ENCODE data around the gene VPS25. TPM values are rescaled to one million over a fixed set of nuclear protein-coding genes. Genes with fewer than 3 reads are reported as not detected.
A peak's percentile ranks its signal among the peaks of the same experiment; 100 is the strongest.
"Not testable (repeated sequence)": the region's sequence is repeated elsewhere in the genome, so short reads cannot be mapped to it uniquely, and the experiment has no call there.

The VPS25 gene
- total RNA-seq, 2 donors from 2014 or later = 39.3 to 47.5 TPM

DNA sequence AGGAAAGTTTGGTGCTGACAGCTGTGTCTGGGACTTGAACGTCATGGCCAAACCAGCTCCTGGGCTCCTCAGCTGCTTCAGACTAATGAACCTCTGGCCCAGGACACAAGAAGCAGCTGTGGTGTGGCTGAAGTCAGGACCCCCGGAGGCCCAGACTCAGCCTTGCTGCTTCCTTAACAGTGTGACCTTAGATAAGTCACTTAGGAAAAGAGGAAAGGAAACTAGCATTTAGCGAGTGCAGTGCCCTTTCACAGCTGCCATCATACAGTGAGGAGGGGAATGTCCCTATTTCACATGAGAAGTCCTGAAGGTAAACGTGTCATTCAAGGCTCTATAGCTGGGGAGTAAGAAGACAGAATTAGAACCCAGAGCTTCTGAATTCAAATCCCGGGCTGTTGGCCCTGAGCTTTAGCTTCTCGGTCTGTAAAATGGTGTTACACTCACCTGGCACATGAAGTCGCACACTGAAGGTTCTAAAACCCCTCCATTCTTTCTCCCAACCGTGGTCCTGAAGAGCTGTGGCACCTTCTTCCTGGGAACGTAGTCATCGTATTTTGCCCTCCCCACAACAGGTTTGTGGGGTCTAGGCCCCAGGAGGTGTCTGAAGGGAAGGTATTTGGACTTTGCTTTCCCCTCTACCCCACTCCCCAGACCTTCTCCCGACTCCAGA, 13.1 kb upstream of the VPS25 start:
- H3K9me3 Mint-ChIP-seq = no peaks in the 10 kb centered on the region
- peak; percentile 54 for ATAC-seq (replicated peaks)
- peaks cover 53% of the 10 kb centered on the region for H3K27me3 Mint-ChIP-seq
- no peaks in the 10 kb centered on the region for H3K36me3 Mint-ChIP-seq (ENCODE audit: low read depth)
- no peaks in the 10 kb centered on the region for H3K4me1 Mint-ChIP-seq
- H3K27ac Mint-ChIP-seq = no peak overlapping the region
- H3K4me3 Mint-ChIP-seq = peak overlapping the region; percentile 55

DNA sequence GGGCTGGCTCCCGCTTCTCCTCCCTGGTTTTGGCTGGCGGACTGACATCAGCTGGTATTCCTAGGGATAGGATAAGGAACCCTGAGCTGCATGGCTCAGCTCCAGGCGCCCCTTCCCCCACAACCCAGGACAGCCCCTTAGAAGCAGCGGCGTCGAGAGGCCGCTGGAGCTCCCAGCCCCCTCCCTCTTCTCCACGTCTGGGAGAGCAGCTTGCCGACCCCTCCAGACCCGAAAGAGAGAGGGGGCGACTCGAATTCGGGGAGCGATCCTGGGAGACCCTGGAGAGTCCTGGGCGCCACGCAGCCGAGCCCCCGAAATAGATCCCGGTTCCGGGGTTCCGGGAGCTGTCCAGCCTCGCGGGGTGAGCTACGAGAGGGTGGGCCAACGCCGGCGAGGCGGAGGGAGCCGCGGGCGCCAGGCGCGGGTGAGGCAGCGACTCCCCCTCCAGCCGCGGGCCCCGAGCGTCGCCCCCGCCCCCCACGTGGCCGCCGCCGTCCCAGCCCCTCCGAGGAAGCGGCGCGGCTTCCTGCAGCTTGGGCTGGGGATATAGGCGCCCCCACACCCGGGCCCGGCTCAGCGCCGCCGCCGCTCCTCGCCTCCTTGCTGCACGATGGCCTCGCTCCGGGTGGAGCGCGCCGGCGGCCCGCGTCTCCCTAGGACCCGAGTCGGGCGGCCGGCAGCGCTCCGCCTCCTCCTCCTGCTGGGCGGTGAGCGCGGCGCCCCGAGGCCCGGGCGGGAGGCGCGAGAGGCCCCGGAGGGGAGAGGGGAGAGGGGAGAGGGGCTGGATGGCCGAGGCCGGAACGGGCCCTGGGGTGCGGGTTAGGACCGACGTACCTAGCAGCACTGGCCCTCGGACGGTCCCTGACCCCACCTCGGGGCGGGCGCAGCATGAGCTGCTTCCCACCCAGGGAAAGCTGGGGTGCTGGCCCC, 12.3 kb upstream of the VPS25 start, which contains the start of gene RAMP2:
Gene RAMP2 (plus strand): TSS at position 576 of the 930 bp plus-strand sequence. CDS start 35 bp downstream, at position 611.
- no peak within 1 kb of the TSS for H3K27ac Mint-ChIP-seq
- H3K4me3 Mint-ChIP-seq = peak within 1 kb of the TSS; percentile 55
- H3K9me3 Mint-ChIP-seq = no peaks in the 10 kb centered on the region
- no peaks in the 10 kb centered on the region for H3K4me1 Mint-ChIP-seq
- H3K36me3 Mint-ChIP-seq (ENCODE audit: low read depth) = no peaks in the 10 kb centered on the region
- peak; percentile 28 for ATAC-seq (replicated peaks)
- peaks cover 56% of the 10 kb centered on the region for H3K27me3 Mint-ChIP-seq

DNA sequence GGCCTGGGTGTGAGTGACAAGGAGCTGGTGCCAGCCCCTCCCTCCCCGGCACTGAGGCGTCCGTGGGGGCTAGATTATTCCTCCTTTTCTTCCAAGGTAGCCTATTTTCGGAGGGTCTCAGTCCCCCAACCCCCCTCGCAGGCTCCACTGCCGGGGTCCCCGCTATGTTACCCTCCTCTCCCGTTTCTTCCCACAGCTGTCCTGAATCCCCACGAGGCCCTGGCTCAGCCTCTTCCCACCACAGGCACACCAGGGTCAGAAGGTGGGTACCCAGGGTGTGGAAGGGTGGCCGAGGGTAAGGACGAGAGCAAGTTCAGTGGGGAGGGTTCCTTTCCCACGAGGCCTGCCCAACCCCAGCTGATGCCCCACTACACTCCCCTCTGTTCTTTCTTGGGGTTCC, 11.6 kb upstream of the VPS25 start:
- ATAC-seq (replicated peaks) = no peak
- Mint-ChIP-seq H3K9me3 (no peaks in the 10 kb centered on the region), H3K4me1 (no peaks in the 10 kb centered on the region), H3K36me3 (ENCODE audit: low read depth) (no peaks in the 10 kb centered on the region), H3K4me3 (peak overlapping the region; percentile 42), H3K27me3 (peaks cover 52% of the 10 kb centered on the region), H3K27ac (no peak overlapping the region)

DNA sequence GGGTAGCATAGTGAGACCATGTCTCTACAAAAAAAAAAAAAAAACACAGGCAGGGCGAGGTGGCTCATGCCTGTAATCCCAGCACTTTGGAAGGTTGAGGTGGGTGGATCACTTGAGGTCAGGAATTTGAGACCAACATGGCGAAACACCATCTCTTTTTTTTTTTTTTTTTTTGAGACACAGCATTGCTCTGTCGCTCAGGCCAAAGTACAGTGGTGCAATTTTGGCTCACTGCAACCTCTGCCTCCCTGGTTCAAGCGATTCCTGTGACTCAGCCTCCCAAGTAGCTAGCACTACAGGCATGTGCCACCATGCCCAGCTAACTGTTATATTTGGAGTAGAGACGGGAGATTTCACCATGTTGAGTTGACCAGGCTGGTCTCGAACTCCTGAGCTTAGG, 7.1 kb upstream of the VPS25 start:
- H3K27me3 Mint-ChIP-seq = peaks cover 37% of the 10 kb centered on the region
- ATAC-seq (replicated peaks) = no peak
- H3K27ac Mint-ChIP-seq = no peak overlapping the region
- H3K36me3 Mint-ChIP-seq (ENCODE audit: low read depth) = no peaks in the 10 kb centered on the region
- H3K9me3 Mint-ChIP-seq = no peaks in the 10 kb centered on the region
- no peak overlapping the region for H3K4me3 Mint-ChIP-seq
- no peaks in the 10 kb centered on the region for H3K4me1 Mint-ChIP-seq

DNA sequence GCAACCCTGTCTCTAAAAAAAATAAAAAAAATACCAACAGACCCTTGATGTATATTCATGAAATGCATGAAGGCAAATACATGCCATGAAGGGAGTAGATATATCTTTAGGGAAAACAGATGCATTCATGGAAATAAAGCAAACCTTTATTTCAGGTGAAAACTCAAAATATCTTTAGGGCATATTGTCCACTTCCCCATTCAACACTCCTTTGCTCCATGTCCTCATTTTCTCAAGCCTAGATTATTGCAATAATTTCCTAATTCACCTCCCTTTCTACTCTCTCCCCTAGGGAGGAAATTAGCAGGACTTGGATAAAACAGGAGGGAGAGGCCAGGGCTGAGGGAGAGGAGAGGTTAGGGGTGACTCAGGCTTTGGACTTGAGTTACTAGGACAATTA, 5.7 kb upstream of the VPS25 start:
- H3K27ac Mint-ChIP-seq = no peak overlapping the region
- peaks cover 27% of the 10 kb centered on the region for H3K27me3 Mint-ChIP-seq
- no peak overlapping the region for H3K4me3 Mint-ChIP-seq
- peaks cover 7% of the 10 kb centered on the region for H3K4me1 Mint-ChIP-seq
- no peak for ATAC-seq (replicated peaks)
- H3K36me3 Mint-ChIP-seq (ENCODE audit: low read depth) = no peaks in the 10 kb centered on the region
- no peaks in the 10 kb centered on the region for H3K9me3 Mint-ChIP-seq

DNA sequence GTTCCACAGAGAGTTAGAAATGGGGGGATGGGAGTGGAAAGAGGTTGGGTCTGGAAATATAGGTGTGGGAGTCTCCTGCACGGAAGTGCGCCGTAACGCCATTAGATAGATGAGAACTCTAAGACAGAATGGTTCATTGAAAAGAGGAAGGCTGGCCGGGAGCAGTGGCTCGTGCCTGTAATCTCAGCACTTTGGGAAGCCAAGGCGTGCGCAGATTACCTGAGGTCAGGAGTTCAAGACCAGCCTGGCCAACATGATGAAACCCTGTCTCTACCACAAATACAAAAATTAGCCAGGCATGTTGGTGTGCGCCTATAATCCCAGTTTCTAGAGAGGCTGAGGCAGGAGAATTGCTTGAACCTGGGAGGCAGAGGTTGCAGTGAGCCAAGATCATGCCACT, 5.2 kb upstream of the VPS25 start:
- not testable (repeated sequence) for H3K36me3 Mint-ChIP-seq (ENCODE audit: low read depth); H3K9me3 Mint-ChIP-seq; H3K27ac Mint-ChIP-seq; H3K4me1 Mint-ChIP-seq; ATAC-seq (replicated peaks); H3K4me3 Mint-ChIP-seq
- peaks cover 22% of the 10 kb centered on the region for H3K27me3 Mint-ChIP-seq

DNA sequence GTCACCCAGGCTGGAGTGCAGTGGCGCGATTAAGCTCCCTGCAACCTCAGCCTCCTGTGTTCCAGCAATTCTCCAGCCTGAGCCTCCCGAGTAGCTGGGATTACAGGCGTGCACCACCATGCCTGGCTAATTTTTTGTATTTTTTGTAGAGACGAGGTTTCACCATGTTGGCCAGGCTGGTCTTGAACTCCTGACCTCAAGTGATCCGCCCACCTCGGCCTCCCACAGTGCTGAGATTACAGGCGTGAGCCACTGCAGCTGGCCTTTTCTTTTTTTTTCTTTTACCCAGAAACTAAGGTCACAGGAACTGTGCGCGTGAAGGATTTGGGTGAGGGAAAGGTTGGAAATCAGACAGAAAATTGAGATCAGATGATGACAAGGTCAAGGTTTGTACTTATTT, 3.3 kb upstream of the VPS25 start:
- ATAC-seq (replicated peaks); H3K9me3 Mint-ChIP-seq; H3K27ac Mint-ChIP-seq; H3K4me1 Mint-ChIP-seq; H3K4me3 Mint-ChIP-seq: not testable (repeated sequence)
- Mint-ChIP-seq H3K27me3 (peaks cover 12% of the 10 kb centered on the region), H3K36me3 (ENCODE audit: low read depth) (peaks cover 11% of the 10 kb centered on the region)

DNA sequence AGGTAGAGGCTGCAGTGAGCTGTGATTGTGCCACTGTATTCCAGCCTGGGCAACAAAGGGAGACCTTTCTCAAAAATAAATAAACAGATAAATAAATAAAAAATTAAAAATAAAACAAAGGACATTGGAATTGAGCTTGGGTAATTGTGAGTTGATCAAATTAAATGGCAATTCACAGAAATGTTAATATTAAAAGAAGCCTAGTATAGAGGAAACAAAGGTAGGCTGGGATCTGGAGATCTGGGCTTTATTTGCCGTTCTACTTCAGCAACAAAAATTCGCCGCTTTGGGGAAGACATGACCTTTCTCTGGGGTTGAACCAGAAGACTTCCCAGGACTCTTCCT, 332 bp upstream of the VPS25 start:
- Mint-ChIP-seq H3K27me3 (peaks cover under 1% of the 10 kb centered on the region), H3K36me3 (ENCODE audit: low read depth) (peaks cover 40% of the 10 kb centered on the region), H3K9me3 (no peaks in the 10 kb centered on the region), H3K4me3 (peak overlapping the region; percentile 97), H3K4me1 (peaks cover 8% of the 10 kb centered on the region), H3K27ac (peak overlapping the region; percentile 96)
- peak; percentile 2 for ATAC-seq (replicated peaks)

DNA sequence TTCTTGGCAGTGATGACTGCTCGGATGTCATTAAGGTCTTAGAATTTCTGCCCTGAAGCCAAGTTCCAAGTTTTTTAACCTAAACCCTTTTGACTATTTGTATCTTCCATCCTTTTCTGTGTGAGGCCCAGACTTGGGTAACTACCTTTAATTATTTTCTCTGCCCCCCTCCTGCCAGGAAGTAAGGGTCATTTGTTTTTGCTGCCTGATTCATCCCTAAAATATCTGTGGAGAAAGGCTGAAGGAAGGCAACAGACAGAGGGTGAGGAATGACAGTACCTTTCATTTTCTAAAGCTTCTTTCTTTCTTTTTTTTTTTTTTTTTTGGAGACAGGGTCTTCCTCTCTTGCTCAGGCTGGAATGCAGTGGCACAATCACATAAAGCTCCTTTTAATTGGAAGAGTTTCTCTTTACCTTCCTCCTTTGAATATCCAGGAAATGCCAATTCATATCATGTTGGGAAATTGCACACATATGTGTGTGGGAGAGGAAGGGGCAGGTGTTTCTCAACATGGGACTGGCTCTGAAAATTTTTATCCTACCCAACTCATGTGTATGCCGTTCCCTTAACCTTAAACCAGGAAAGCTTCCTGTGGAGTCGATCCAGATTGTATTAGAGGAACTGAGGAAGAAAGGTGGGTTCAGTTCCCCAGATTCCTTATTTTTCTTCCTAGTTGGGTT, 957 bp downstream of the VPS25 start:
- Mint-ChIP-seq H3K4me1 (peaks cover 8% of the 10 kb centered on the region), H3K9me3 (no peaks in the 10 kb centered on the region), H3K27ac (peak overlapping the region; percentile 96), H3K27me3 (no peaks in the 10 kb centered on the region), H3K36me3 (ENCODE audit: low read depth) (peaks cover 53% of the 10 kb centered on the region), H3K4me3 (peak overlapping the region; percentile 97)
- ATAC-seq (replicated peaks) = no peak

DNA sequence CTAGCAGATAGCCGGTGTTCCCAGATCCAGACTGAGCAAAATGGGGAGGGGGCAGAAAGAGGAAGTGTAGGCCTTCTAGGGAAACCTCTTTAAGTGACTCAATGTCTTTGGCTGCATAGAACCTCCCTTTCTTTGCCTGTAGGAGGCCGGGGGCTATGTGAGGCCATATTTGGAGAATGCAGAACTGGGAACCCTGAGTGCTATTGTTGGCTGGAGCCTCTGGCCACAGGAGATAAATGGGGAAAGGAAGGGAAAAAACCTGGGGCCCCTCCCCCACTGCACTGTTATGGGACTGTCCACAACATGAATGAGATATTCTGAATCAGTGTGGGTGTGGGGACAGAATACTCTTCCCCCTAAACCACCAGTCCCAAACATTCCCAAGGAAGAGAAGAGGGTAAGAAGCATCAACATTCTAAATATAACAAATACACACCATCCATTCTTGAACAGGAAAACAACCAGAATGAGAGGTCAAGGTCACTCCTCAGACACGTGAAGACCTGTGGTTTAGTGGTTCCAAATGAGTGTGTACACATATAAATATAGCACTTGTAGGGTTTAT, 2.4 kb downstream of the VPS25 start:
- Mint-ChIP-seq H3K9me3 (no peaks in the 10 kb centered on the region), H3K4me1 (peaks cover 8% of the 10 kb centered on the region), H3K27ac (no peak overlapping the region), H3K27me3 (no peaks in the 10 kb centered on the region), H3K36me3 (ENCODE audit: low read depth) (peaks cover 61% of the 10 kb centered on the region), H3K4me3 (no peak overlapping the region)
- no peak for ATAC-seq (replicated peaks)

DNA sequence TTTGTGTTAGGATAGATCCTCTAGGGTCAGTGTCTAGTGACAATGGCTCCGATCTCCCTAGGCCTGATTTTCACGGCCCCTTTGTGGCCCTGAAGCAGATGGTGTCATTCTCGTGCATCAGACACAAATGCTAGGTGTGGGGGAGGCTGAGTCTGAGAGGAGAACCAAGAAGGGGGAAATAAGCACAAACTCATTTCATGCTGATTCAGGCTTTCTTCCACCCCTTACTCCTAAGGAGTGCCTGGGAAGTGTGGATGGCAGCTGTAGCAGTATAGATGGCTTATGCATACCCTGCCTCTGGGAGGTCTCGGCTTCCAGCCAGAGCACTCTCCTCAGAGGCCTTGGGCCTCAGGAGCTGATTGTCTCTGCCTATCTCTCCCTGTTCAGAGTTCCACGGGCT, 5.3 kb downstream of the VPS25 start:
- peaks cover 10% of the 10 kb centered on the region for H3K4me1 Mint-ChIP-seq
- H3K27ac Mint-ChIP-seq = no peak overlapping the region
- H3K27me3 Mint-ChIP-seq = peaks cover 16% of the 10 kb centered on the region
- peaks cover 56% of the 10 kb centered on the region for H3K36me3 Mint-ChIP-seq (ENCODE audit: low read depth)
- no peak for ATAC-seq (replicated peaks)
- no peaks in the 10 kb centered on the region for H3K9me3 Mint-ChIP-seq
- H3K4me3 Mint-ChIP-seq = no peak overlapping the region

DNA sequence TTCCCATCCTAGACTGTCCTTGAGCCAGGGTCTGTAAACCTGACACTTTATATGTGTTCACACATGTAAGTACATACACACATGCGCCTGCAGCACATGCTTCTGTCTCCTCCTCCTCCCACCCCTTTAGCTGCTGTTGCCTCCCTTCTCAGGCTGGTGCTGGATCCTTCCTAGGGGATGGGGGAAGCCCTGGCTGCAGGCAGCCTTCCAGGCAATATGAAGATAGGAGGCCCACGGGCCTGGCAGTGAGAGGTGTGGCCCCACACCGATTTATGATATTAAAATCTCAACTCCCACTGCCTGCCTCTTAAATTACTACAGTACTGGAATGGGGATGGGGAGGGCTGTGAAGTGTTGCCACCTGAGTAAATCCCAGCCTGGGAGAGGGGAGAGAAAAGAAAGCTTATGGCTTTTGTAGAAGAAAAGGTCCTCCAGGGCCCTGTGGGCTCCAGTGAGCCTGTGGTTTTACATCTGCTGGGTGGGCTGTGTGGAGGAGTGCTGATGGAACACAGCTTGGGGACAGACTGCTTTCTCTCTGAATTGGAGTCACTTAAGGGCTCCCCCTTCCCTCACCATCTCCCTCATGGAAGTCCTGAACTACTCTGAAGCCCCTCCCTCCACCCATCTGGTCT, 6.2 kb downstream of the VPS25 start:
- H3K4me1 Mint-ChIP-seq = peaks cover 11% of the 10 kb centered on the region
- no peak for ATAC-seq (replicated peaks)
- no peak overlapping the region for H3K27ac Mint-ChIP-seq
- H3K4me3 Mint-ChIP-seq = no peak overlapping the region
- peaks cover 22% of the 10 kb centered on the region for H3K27me3 Mint-ChIP-seq
- H3K36me3 Mint-ChIP-seq (ENCODE audit: low read depth) = peaks cover 54% of the 10 kb centered on the region
- no peaks in the 10 kb centered on the region for H3K9me3 Mint-ChIP-seq

DNA sequence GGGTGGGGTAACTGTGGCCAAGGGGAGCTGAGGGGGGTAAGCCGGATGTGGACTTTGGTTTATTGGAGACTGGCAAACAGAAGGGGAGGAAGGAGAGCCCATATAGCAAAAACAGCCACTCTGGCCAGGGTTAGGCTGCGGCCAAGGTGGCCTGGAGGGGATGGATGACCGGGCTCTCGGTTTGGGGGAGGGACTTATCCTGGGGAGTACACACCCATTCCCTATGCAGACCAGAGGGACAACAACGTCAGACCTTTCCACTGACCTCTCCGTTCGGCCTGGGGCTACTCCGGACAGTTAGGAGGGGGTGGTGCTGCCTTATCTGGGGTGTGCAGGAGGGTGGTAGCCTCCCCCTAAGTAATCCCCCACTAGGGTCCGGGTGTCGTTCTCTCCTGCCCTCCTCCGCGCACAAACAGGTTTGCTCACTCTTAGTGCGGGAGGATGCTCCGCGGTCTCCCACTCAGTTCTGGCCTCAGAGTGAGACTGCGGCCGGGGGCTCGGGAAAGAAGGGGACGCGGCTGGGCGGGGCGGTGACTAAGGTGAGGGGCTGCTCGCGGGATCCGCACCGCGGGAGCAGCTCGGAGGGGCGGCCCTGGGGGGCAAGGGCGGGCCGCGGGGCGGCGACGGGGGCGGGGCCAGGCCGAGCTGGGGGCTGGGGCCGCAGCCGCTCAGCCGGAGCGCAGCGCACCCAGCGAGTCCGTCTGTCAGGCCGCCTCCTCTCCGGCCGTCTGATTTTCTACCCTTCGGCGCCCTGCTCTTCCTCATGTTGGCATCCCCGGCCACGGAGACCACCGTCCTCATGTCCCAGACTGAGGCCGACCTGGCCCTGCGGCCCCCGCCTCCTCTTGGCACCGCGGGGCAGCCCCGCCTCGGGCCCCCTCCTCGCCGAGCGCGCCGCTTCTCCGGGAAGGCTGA, 6.9 kb downstream of the VPS25 start, which contains the start of gene WNK4:
Gene WNK4 (plus strand): TSS at position 675 of the 915 bp plus-strand sequence. CDS start 89 bp downstream, at position 764.
- Mint-ChIP-seq H3K27me3 (peaks cover 28% of the 10 kb centered on the region), H3K9me3 (no peaks in the 10 kb centered on the region), H3K27ac (no peak within 1 kb of the TSS), H3K36me3 (ENCODE audit: low read depth) (peaks cover 48% of the 10 kb centered on the region), H3K4me3 (no peak within 1 kb of the TSS), H3K4me1 (peaks cover 15% of the 10 kb centered on the region)
- ATAC-seq (replicated peaks) = peak; percentile 24

All from activated T-helper 17 cell treated with anti-CD3 and anti-CD28 coated beads, Interleukin-2, amount 50 U/mL, for 72 hours (primary cell).